Right renal cortex interstitium (tissue), 3 donors: Measurements from ENCODE around the gene SKI. TPM values are rescaled to one million over a fixed set of nuclear protein-coding genes. Genes with fewer than 3 reads are reported as not detected.

ENCODE experiments used
- DNase-seq, 3 donors: peaks; one replicate each; pipeline ENCODE4 v3.0.0-alpha.2; 2013; ENCODE audit warnings: low read depth in 3 of 3, low spot score in 2 of 3
- polyA plus RNA-seq, 3 donors: library from polyadenylated mRNA; unstranded; fragments of 120-200 nt; gene quantifications; one replicate each; pipeline ENCODE4 v1.2.1, GENCODE V29; 2013; ENCODE audit not compliant: insufficient read length in 3 of 3

Gene SKI
- polyA plus RNA-seq, 3 donors, result 40.8 to 46.7 (median 45.3) TPM

GRCh38 chr1:2345297-2346075 lies 117.4 kb downstream of the SKI start:
- DNase-seq, result no peak

- no peak for DNase-seq
These were observed 118.7 kb downstream of the SKI start for GRCh38 chr1:2346691-2347408.

GRCh38 chr1:2347409-2347785 lies 119.3 kb downstream of the SKI start:
- no peak for DNase-seq

DNA sequence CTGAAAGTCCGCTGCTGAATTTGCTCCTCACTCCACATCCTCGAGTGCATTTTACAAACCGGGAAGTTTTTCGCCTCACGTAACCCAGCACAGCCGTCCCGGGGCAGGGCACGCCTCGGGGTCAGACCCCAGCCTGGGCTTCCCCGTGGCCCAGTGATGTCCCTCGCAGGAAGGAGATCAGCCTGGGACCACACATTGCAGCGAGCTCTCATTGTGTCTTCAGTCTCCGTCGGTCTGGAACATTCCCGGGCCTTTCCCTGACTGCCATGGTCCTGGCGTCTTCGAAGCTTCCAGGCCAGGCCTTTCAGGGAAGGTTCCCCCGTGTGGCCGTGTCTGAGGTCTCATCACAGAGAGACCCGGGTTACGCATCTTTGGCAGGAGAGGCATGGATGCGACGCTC lies 119.8 kb downstream of the SKI start:
- DNase-seq, result no peak

GRCh38 chr1:2348346-2349325 lies 120.5 kb downstream of the SKI start:
- DNase-seq, result no peak

GRCh38 chr1:2349806-2350205 lies 121.7 kb downstream of the SKI start:
- DNase-seq, result no peak

- no peak for DNase-seq
These were observed 122.4 kb downstream of the SKI start for GRCh38 chr1:2350501-2350900.

DNA sequence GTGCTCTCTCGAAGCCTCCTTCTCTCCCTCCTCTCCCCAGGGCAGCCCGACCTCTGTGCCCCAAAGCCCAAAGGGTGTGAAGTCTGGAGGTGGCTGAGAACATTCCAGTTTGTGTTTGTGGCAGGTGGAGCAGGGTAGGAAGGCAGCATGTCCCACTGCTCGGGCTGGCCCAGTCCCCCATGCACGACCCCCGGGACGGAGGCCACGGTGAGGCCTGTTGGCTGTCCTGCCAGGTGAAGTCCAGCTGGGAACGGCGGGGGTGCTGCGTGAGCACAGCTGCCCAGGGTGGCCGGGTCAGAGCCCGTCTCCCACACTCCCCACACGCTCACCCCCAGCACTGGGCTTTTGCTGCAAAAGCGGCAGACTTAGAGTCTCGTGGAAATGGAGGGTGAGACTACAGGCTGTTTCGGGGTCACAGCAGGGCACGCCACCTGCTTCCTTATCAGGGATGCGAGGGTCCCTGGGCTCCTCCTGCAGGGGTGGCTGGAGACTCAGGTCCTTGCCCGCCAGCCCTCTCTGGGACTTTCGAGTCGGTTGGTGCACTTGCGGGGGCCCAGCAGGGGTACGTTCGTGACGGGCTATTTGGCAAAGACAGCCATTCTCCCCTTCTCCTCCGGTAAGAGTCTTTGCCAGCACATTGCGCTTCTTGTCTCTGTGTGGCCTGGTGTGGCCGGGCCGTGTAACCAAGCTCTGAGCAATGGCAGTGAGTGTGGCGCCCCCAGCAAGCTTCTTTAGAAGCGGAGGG lies 123.0 kb downstream of the SKI start:
- DNase-seq, result no peak

GRCh38 chr1:2351723-2352122 lies 123.6 kb downstream of the SKI start:
- DNase-seq, result no peak

- no peak for DNase-seq
These were observed 124.3 kb downstream of the SKI start for GRCh38 chr1:2352341-2352896.

GRCh38 chr1:2352897-2353550 lies 124.9 kb downstream of the SKI start:
- no peak for DNase-seq

GRCh38 chr1:2353551-2354438 lies 125.7 kb downstream of the SKI start:
- no peak for DNase-seq

- DNase-seq, result no peak
These were observed 126.6 kb downstream of the SKI start for GRCh38 chr1:2354511-2355372.

DNA sequence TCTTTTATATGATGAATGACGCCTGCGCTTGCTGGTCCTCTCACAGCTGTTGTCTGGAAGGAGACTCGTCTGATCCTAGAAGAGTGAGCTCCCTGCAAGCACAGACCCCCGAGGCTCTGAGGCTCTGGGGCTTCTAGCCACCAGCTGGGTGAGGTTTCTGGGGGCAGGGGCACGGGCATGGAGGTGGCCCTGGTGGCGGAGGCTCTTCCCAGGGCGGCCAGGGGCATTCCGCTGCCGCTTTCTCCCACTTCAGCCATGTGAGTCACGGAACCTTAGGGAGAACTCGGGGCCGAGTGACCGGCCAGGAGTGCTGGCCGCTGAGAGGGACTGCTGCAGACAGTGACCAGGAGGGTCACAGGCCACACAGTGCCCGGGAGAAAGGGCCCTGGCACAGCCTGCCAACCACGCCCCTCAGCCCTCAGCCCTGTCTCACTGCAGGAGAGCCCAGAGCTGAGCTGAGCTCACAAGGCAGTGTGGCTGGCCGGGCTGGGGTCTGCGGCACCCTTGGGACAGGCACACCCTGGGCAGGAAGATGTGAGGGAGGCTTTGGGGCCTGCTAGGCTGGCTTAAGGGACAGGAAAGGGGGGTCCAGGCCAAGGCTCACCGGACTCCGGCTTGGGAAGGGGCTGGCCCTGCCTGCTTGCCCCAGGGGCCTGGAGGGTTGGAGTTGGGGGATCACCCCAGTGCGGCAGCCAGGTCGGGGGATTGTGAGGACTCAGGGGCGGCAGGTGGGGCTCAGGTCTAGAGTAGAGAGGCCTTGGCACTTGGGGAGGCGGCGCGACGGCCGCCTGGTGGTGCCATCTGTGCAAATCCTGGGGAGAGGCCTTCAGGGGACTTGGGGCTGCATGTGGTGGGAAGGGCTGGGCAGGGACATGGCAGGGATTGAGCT lies 127.5 kb downstream of the SKI start:
- no peak for DNase-seq

DNA sequence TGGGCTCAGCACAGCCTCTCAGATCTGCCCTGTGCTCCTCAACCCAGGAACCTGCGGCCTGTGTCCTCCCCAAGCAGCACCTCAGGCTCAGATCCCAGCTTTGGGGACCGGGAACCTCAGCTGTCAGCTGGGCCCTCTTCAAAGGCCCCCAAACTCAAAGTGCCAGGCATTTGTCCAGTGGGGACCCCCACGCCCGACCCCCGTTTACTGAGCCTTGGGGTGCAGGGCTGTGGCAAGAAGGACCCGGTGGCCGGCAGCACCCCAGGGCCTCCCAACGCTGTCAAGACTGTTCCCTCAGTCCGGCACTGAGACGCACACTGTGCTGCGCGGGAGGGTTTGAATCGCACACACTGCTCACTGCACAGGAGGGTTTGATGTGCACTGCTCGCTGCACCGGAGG lies 128.3 kb downstream of the SKI start:
- no peak for DNase-seq
